AG04449 (cell line): ENCODE data around the gene MADD.

Experiments
- CTCF ChIA-PET: fragments of 350-600 bp; formaldehyde crosslinking; extraction: SDS; loops from one replicate; lab custom pipeline; 2021; ENCODE audit warnings: antibody characterized with exemption; lab: Yijun Ruan, JAX
- POLR2A ChIA-PET: fragments of 400-600, 350-600 bp; formaldehyde crosslinking; extraction: SDS; loops from one replicate; lab custom pipeline; 2020; ENCODE audit warnings: antibody characterized with exemption, inconsistent platforms; lab: Yijun Ruan, JAX
- DNase-seq: peaks from one replicate; pipeline ENCODE4 v3.0.0-alpha.2; 2010; ENCODE audit warnings: low read depth, low spot score
- H3K4me3 ChIP-seq: 2 replicates; pipeline ENCODE4 v1.5.1; 2011; ENCODE audit warnings: low read depth, mild to moderate bottlenecking, control low read depth, low read length
- CTCF ChIP-seq: IDR thresholded peaks from one replicate; pipeline ENCODE4 v1.5.1; 2011; ENCODE audit warnings: mild to moderate bottlenecking, moderate library complexity, low read length, control low read depth, inconsistent platforms; ENCODE audit not compliant: insufficient read depth; ENCODE audit errors: missing control alignments

MADD gene

GRCh38 chr11:47239852-47240251 lies 30.1 kb upstream of the MADD start:
- POLR2A ChIA-PET: interaction anchor here (4.1 kb wide), 1 partner anchor 9 kb away, joined by 14 read pairs; the partner anchor contains the start of gene ACP2
- TF ChIP-seq CTCF: no peak
- CTCF ChIA-PET: no interaction called here
- H3K4me3 ChIP-seq: no peak overlapping the region
- DNase-seq: no peak

- no peak for DNase-seq
- no peak overlapping the region for H3K4me3 ChIP-seq
- TF ChIP-seq CTCF: no peak
- ChIA-PET POLR2A (interaction anchor here (0.7 to 1.2 kb wide), 6 partner anchors 8 to 26 kb away, joined by 3 to 5 read pairs (median 4); no protein-coding TSS in a partner anchor), CTCF (interaction anchor here (1.0 to 3.2 kb wide), 3 partner anchors 8 to 112 kb away, joined by 3 to 13 read pairs (median 8); no protein-coding TSS in a partner anchor)
Measured at GRCh38 chr11:47241841-47242301, 28.1 kb upstream of the MADD start.

- DNase-seq: no peak
- CTCF ChIA-PET: interaction anchor here (1.2 to 3.2 kb wide), 4 partner anchors 9 to 112 kb away, joined by 3 to 13 read pairs (median 6); no protein-coding TSS in a partner anchor
- no peak for TF ChIP-seq CTCF
- H3K4me3 ChIP-seq: no peak overlapping the region
- POLR2A ChIA-PET: interaction anchor here (1.0 to 1.2 kb wide), 3 partner anchors 9 to 26 kb away, joined by 3 to 4 read pairs (median 4); no protein-coding TSS in a partner anchor
Measured at GRCh38 chr11:47242596-47243192, 27.2 kb upstream of the MADD start.

GRCh38 chr11:47243454-47243853 lies 26.5 kb upstream of the MADD start:
- ChIA-PET CTCF (interaction anchor here (0.9 to 3.2 kb wide), 4 partner anchors 9 to 66 kb away, joined by 3 to 13 read pairs (median 4); no protein-coding TSS in a partner anchor), POLR2A (no interaction called here)
- H3K4me3 ChIP-seq: no peak overlapping the region
- no peak for TF ChIP-seq CTCF
- DNase-seq: no peak

GRCh38 chr11:47244448-47245350 lies 25.2 kb upstream of the MADD start:
- TF ChIP-seq CTCF: no peak
- H3K4me3 ChIP-seq: no peak overlapping the region
- CTCF ChIA-PET: interaction anchor here (3.2 to 7.0 kb wide), 3 partner anchors 10 to 14 kb away, joined by 13 to 55 read pairs (median 44); partner anchors contain the start of gene NR1H3
- DNase-seq: no peak
- POLR2A ChIA-PET: no interaction called here
